Fibroblast of lung (primary cell): Measurements from ENCODE around the gene HCST. TPM values are rescaled to one million over a fixed set of nuclear protein-coding genes. Genes with fewer than 3 reads are reported as not detected.

ENCODE experiments used
- DNase-seq, 2 donors: peaks; one replicate each; pipeline versions ENCODE4 v3.0.0 to v3.0.0-alpha.2; 2010; ENCODE audit warnings: low read depth in 2 of 2
- H2AFZ ChIP-seq: 2 replicates; pipeline ENCODE4 v1.5.1; 2012; ENCODE audit warnings: low read length, control low read depth, inconsistent platforms
- H3K27ac ChIP-seq: 2 replicates; pipeline ENCODE4 v1.5.1; 2011; ENCODE audit warnings: low read length, control low read depth; ENCODE audit not compliant: insufficient read depth
- H3K27me3 ChIP-seq: 2 replicates; pipeline ENCODE4 v1.5.1; 2011; ENCODE audit warnings: mild to moderate bottlenecking, low read length; ENCODE audit not compliant: control insufficient read depth, insufficient read depth
- H3K36me3 ChIP-seq: 2 replicates; pipeline ENCODE4 v1.5.1; 2011; ENCODE audit warnings: low read length; ENCODE audit not compliant: control insufficient read depth, insufficient read depth
- H3K4me1 ChIP-seq: 2 replicates; pipeline ENCODE4 v1.5.1; 2011; ENCODE audit warnings: low read length; ENCODE audit not compliant: control insufficient read depth, insufficient read depth; ENCODE audit errors: extremely low read depth
- H3K4me2 ChIP-seq: 2 replicates; pipeline ENCODE4 v1.5.1; 2011; ENCODE audit warnings: low read length, control low read depth; ENCODE audit not compliant: insufficient read depth; ENCODE audit errors: extremely low read depth
- H3K4me3 ChIP-seq, 4 experiments: fragments of 200-600 bp in 1 of 4; sonication (generic) in 1 of 4; replicated peaks in 1 of 4; 2 replicates each; pipeline ENCODE4 v1.5.1; 2011 to 2016; ENCODE audit warnings: low read length in 4 of 4, low read depth in 3 of 4, mild to moderate bottlenecking in 3 of 4, control low read depth in 2 of 4, inconsistent platforms in 1 of 4, mixed read lengths in 1 of 4; ENCODE audit not compliant: insufficient read depth in 1 of 4; ENCODE audit errors: control extremely low read depth in 1 of 4
- H3K79me2 ChIP-seq: 2 replicates; pipeline ENCODE4 v1.5.1; 2012; ENCODE audit warnings: mild to moderate bottlenecking, low read length, inconsistent platforms; ENCODE audit not compliant: control insufficient read depth, insufficient read depth
- H3K9ac ChIP-seq: 2 replicates; pipeline ENCODE4 v1.5.1; 2011; ENCODE audit warnings: mild to moderate bottlenecking, low read length, control low read depth; ENCODE audit not compliant: insufficient read depth
- H3K9me3 ChIP-seq: 2 replicates; pipeline ENCODE4 v1.5.1; 2012; ENCODE audit warnings: low read depth, low read length; ENCODE audit not compliant: control insufficient read depth, insufficient read depth
- H4K20me1 ChIP-seq: 2 replicates; pipeline ENCODE4 v1.5.1; 2011; ENCODE audit warnings: low read length; ENCODE audit not compliant: control insufficient read depth, insufficient read depth; ENCODE audit errors: extremely low read depth
- CTCF ChIP-seq, 2 donors: IDR thresholded peaks in 1 of 2; conservative IDR thresholded peaks in 1 of 2; 1 replicate in 1 of 2; 2 replicates in 1 of 2; pipeline ENCODE4 v1.5.1; 2011 to 2012; ENCODE audit warnings: low read length in 2 of 2, control low read depth in 1 of 2, inconsistent platforms in 1 of 2, low read depth in 1 of 2, mild to moderate bottlenecking in 1 of 2
- EZH2 ChIP-seq: IDR thresholded peaks from 2 replicates; pipeline ENCODE4 v1.5.1; 2012; ENCODE audit warnings: low read length, control low read depth, mild to moderate bottlenecking; ENCODE audit errors: missing control alignments
- polyA plus RNA-seq, 2 donors: library from polyadenylated mRNA; depleted of rRNA in 1 of 2; stranded (reverse) in 1 of 2; unstranded in 1 of 2; fragments of >200 nt; gene quantifications; 2 replicates each; pipeline ENCODE4 v1.2.1, GENCODE V29; 2011 to 2012; ENCODE audit warnings: missing spikeins in 1 of 2
- total RNA-seq: library from RNA; depleted of rRNA; stranded (reverse); fragments of >200 nt; gene quantifications from 2 replicates; pipeline ENCODE4 v1.2.1, GENCODE V29; 2014

Gene HCST
- total and polyA plus RNA-seq, 2 donors (not counting 1 experiment from before 2014, with no cell fraction given), result 0.14 to 2.0 TPM

DNA sequence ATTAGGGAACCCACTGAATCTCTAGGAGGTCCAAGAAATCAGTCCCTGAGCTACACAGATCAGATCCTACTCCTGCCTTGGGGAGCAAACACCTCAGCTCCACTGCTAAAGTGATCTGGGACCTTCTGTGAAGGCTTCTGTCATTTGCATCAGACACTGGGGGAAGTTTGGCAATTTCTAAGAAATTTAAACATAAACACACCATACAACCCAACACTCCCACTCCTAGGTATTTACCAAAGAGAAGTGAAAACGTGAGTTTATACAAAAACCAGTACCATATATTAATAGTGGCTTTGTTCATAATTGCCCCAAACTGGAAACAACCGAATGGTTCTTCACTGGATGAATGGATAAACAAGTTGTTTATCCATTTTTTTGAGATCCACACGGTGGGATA lies 13.1 kb downstream of the HCST start:
- no peak for TF ChIP-seq CTCF (conservative IDR thresholded peaks at IDR 0.05 in 1 of 2, IDR thresholded peaks at IDR 0.05 in 1 of 2; ENCODE audit: low read depth in 1 of 2, low read length in 2 of 2)
- no peak for TF ChIP-seq EZH2
- H3K27ac ChIP-seq, result no peak overlapping the region
- no peak overlapping the region for H3K4me2 ChIP-seq
- H3K27me3 ChIP-seq, result no peaks in the 10 kb centered on the region
- no peaks in the 10 kb centered on the region for H3K4me1 ChIP-seq
- no peak overlapping the region for H2AFZ ChIP-seq
- H3K4me3 ChIP-seq, result no peak overlapping the region
- no peaks in the 10 kb centered on the region for H3K79me2 ChIP-seq
- H4K20me1 ChIP-seq, result no peaks in the 10 kb centered on the region
- no peaks in the 10 kb centered on the region for H3K9me3 ChIP-seq
- no peaks in the 10 kb centered on the region for H3K36me3 ChIP-seq
- no peak overlapping the region for H3K9ac ChIP-seq
- DNase-seq, result no peak

DNA sequence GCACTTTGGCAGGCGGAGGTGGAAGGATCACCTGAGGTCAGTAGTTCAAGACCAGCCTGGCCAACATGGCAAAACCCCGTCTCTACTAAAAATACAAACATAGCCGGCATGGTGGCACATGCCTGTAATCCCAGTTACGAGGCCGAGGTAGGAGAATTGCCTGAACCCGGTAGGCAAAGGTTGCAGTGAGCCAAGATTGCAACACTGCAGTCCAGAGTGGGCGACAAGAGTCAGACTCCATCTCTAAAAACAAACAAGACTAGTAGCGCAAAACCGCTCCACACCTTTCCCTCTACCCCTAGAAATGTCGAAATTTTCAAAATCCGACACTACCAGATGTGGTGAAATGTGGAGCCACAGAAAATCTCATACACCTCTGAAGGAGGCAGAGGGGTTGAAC lies 17.0 kb downstream of the HCST start:
- no peaks in the 10 kb centered on the region for H4K20me1 ChIP-seq
- TF ChIP-seq EZH2 (no peak), CTCF (conservative IDR thresholded peaks at IDR 0.05 in 1 of 2, IDR thresholded peaks at IDR 0.05 in 1 of 2; ENCODE audit: low read depth in 1 of 2, low read length in 2 of 2) (no peak)
- peaks cover 3% of the 10 kb centered on the region for H3K27me3 ChIP-seq
- H3K4me3 ChIP-seq, result no peak overlapping the region
- H3K27ac ChIP-seq, result no peak overlapping the region
- H3K4me1 ChIP-seq, result no peaks in the 10 kb centered on the region
- no peaks in the 10 kb centered on the region for H3K36me3 ChIP-seq
- no peak overlapping the region for H3K4me2 ChIP-seq
- no peak overlapping the region for H3K9ac ChIP-seq
- H3K9me3 ChIP-seq, result no peaks in the 10 kb centered on the region
- no peaks in the 10 kb centered on the region for H3K79me2 ChIP-seq
- DNase-seq, result no peak
- no peak overlapping the region for H2AFZ ChIP-seq

GRCh38 chr19:35921012-35921411 lies 18.7 kb downstream of the HCST start:
- no peaks in the 10 kb centered on the region for H3K4me1 ChIP-seq
- H3K27ac ChIP-seq, result no peak overlapping the region
- no peak overlapping the region for H3K4me2 ChIP-seq
- peaks cover 6% of the 10 kb centered on the region for H3K27me3 ChIP-seq
- no peak overlapping the region for H2AFZ ChIP-seq
- H3K36me3 ChIP-seq, result no peaks in the 10 kb centered on the region
- H3K79me2 ChIP-seq, result no peaks in the 10 kb centered on the region
- no peak overlapping the region for H3K9ac ChIP-seq
- TF ChIP-seq EZH2 (no peak), CTCF (conservative IDR thresholded peaks at IDR 0.05 in 1 of 2, IDR thresholded peaks at IDR 0.05 in 1 of 2; ENCODE audit: low read depth in 1 of 2, low read length in 2 of 2) (no peak)
- H3K9me3 ChIP-seq, result no peaks in the 10 kb centered on the region
- H4K20me1 ChIP-seq, result no peaks in the 10 kb centered on the region
- no peak for DNase-seq
- no peak overlapping the region for H3K4me3 ChIP-seq
